MM.1S (cell line): Measurements from ENCODE around the gene FOXQ1.

Source experiments
- DNase-seq: peaks from one replicate; pipeline ENCODE4 v3.0.0-alpha.2; 2015
- H2AFZ ChIP-seq: fragments of 300-600 bp; sonication (generic); 2 replicates; pipeline ENCODE4 v1.6.0; 2016; ENCODE audit warnings: antibody characterized with exemption, low read length
- H3F3A ChIP-seq: fragments of 300-600 bp; sonication (generic); 2 replicates; pipeline ENCODE4 v1.6.1; 2016; ENCODE audit warnings: mild to moderate bottlenecking, antibody characterized with exemption, low read length, moderate library complexity, mixed read lengths; ENCODE audit not compliant: insufficient read depth
- H3K27ac ChIP-seq: fragments of 300-600 bp; sonication (generic); 2 replicates; pipeline ENCODE4 v1.5.1; 2016; ENCODE audit warnings: mild to moderate bottlenecking, low read length
- H3K27me3 ChIP-seq: fragments of 300-600 bp; sonication (generic); replicated peaks from 2 replicates; pipeline ENCODE4 v1.6.0; 2016; ENCODE audit warnings: low read length; ENCODE audit not compliant: insufficient read depth
- H3K36me3 ChIP-seq: fragments of 300-600 bp; sonication (generic); replicated peaks from 2 replicates; pipeline ENCODE4 v1.6.1; 2016; ENCODE audit warnings: mild to moderate bottlenecking, low read length, mixed read lengths; ENCODE audit not compliant: insufficient read depth
- H3K4me1 ChIP-seq: fragments of 300-600 bp; sonication (generic); 2 replicates; pipeline ENCODE4 v1.6.1; 2016; ENCODE audit warnings: low read length, mixed read lengths
- H3K4me2 ChIP-seq: fragments of 300-600 bp; sonication (generic); 2 replicates; pipeline ENCODE4 v1.6.0; 2016; ENCODE audit warnings: low read depth, low read length
- H3K4me3 ChIP-seq: fragments of 300-600 bp; sonication (generic); 2 replicates; pipeline ENCODE4 v1.5.1; 2016; ENCODE audit warnings: low read length, mixed read lengths
- H3K79me2 ChIP-seq: fragments of 300-600 bp; sonication (generic); 2 replicates; pipeline ENCODE4 v1.6.1; 2016; ENCODE audit warnings: mixed run types, low read length, mixed read lengths
- H3K9ac ChIP-seq: fragments of 300-600 bp; sonication (generic); 2 replicates; pipeline ENCODE4 v1.6.1; 2016; ENCODE audit warnings: low read length, mixed read lengths
- H3K9me2 ChIP-seq: fragments of 300-600 bp; sonication (generic); replicated peaks from 2 replicates; pipeline ENCODE4 v1.6.1; 2016; ENCODE audit warnings: mild to moderate bottlenecking, low read length, mixed read lengths; ENCODE audit not compliant: insufficient read depth
- H3K9me3 ChIP-seq: fragments of 300-600 bp; sonication (generic); replicated peaks from 2 replicates; pipeline ENCODE4 v1.6.1; 2016; ENCODE audit warnings: mild to moderate bottlenecking, low read length, mixed read lengths; ENCODE audit not compliant: insufficient read depth
- H4K20me1 ChIP-seq: fragments of 300-600 bp; sonication (generic); 2 replicates; pipeline ENCODE4 v1.6.1; 2016; ENCODE audit warnings: mild to moderate bottlenecking, low read length, moderate library complexity, mixed read lengths; ENCODE audit not compliant: insufficient read depth
- CTCF ChIP-seq: fragments of 300-600 bp; sonication (generic); IDR thresholded peaks from 2 replicates; pipeline ENCODE4 v1.5.1; 2016; ENCODE audit warnings: antibody characterized with exemption, low read length, mixed read lengths
- EZH2 ChIP-seq: fragments of 300-600 bp; sonication (generic); optimal IDR thresholded peaks from 2 replicates; pipeline ENCODE3; 2017; ENCODE audit warnings: low read depth, mild to moderate bottlenecking, antibody characterized with exemption, low read length, mixed read lengths
- EZH2phosphoT487 ChIP-seq: fragments of 300-600 bp; sonication (generic); IDR thresholded peaks from 2 replicates; pipeline ENCODE4 v1.6.1; 2018; ENCODE audit warnings: antibody characterized with exemption, low read length

The FOXQ1 gene

GRCh38 chr6:1311400-1312202 lies at the start of gene FOXQ1:
TSS of gene FOXQ1 (plus strand) at chr6:1312098. CDS start at chr6:1312705, 607 bp downstream.
- peaks cover 36% of the 10 kb centered on the region for H3K27me3 ChIP-seq
- peak within 1 kb of the TSS; percentile 61 for H2AFZ ChIP-seq
- H3K9ac ChIP-seq, result peak within 1 kb of the TSS; percentile 31; the same call in 1 of the 2 replicates
- H3F3A ChIP-seq, result no peaks in the 10 kb centered on the region; the same call in 1 of the 2 replicates
- peak within 1 kb of the TSS; percentile 65 for H3K4me3 ChIP-seq
- no peaks in the 10 kb centered on the region for H3K9me2 ChIP-seq
- no peaks in the 10 kb centered on the region for H3K36me3 ChIP-seq
- H4K20me1 ChIP-seq, result no peaks in the 10 kb centered on the region
- peak; percentile 59 for DNase-seq
- no peak for TF ChIP-seq EZH2phosphoT487
- no peak for TF ChIP-seq CTCF
- no peak for TF ChIP-seq EZH2
- no peaks in the 10 kb centered on the region for H3K9me3 ChIP-seq
- peak within 1 kb of the TSS; percentile 92 for H3K4me2 ChIP-seq
- H3K27ac ChIP-seq, result no peak within 1 kb of the TSS
- H3K4me1 ChIP-seq, result no peaks in the 10 kb centered on the region
- no peaks in the 10 kb centered on the region for H3K79me2 ChIP-seq

GRCh38 chr6:1262704-1263038 lies 49.2 kb upstream of the FOXQ1 start:
- Histone ChIP-seq H3K27me3 (no peaks in the 10 kb centered on the region), H3K79me2 (no peaks in the 10 kb centered on the region), H3K9ac (no peak overlapping the region), H3K4me3 (no peak overlapping the region), H3K27ac (no peak overlapping the region), H3F3A (no peaks in the 10 kb centered on the region), H3K9me2 (no peaks in the 10 kb centered on the region), H3K9me3 (no peaks in the 10 kb centered on the region), H3K36me3 (no peaks in the 10 kb centered on the region), H3K4me2 (no peak overlapping the region), H3K4me1 (peaks cover 7% of the 10 kb centered on the region), H4K20me1 (no peaks in the 10 kb centered on the region), H2AFZ (no peak overlapping the region)
- no peak for DNase-seq
- no peak for TF ChIP-seq EZH2
- no peak for TF ChIP-seq EZH2phosphoT487
- TF ChIP-seq CTCF, result no peak

- Histone ChIP-seq H3K4me1 (peaks cover 2% of the 10 kb centered on the region), H3K4me2 (no peak overlapping the region), H2AFZ (no peak overlapping the region), H4K20me1 (no peaks in the 10 kb centered on the region), H3K9me3 (no peaks in the 10 kb centered on the region), H3K79me2 (no peaks in the 10 kb centered on the region), H3K27me3 (no peaks in the 10 kb centered on the region), H3K9me2 (no peaks in the 10 kb centered on the region), H3K27ac (no peak overlapping the region), H3K36me3 (no peaks in the 10 kb centered on the region), H3K4me3 (no peak overlapping the region), H3K9ac (no peak overlapping the region), H3F3A (no peaks in the 10 kb centered on the region)
- DNase-seq, result no peak
- TF ChIP-seq EZH2 (no peak), CTCF (no peak), EZH2phosphoT487 (no peak)
Measured at GRCh38 chr6:1263039-1263849, 48.7 kb upstream of the FOXQ1 start.
